GM21515 (cell line): Measurements from ENCODE around the gene ZYG11B.
"Not testable (repeated sequence)": the region's sequence is repeated elsewhere in the genome, so short reads cannot be mapped to it uniquely, and the experiment has no call there.

ENCODE experiments used
- ATAC-seq: cut with Tn5 transposase; IDR thresholded peaks from one replicate; pipeline ENCODE4 v1.9.1; 2021; ENCODE audit not compliant: unreplicated experiment

Gene ZYG11B

GRCh38 chr1:52706941-52707926, 19.0 kb upstream of the ZYG11B start:
- ATAC-seq = no peak

- ATAC-seq = no peak
These were observed 18.2 kb upstream of the ZYG11B start for GRCh38 chr1:52707927-52708655.

GRCh38 chr1:52709016-52709415, 17.2 kb upstream of the ZYG11B start:
- ATAC-seq = no peak

- no peak for ATAC-seq
These were observed 12.7 kb upstream of the ZYG11B start for GRCh38 chr1:52713590-52713989.

- ATAC-seq = not testable (repeated sequence)
These were observed 11.0 kb upstream of the ZYG11B start for GRCh38 chr1:52715296-52715695.

GRCh38 chr1:52723260-52723659, 3.0 kb upstream of the ZYG11B start:
- no peak for ATAC-seq

- no peak for ATAC-seq
These were observed 369 bp upstream of the ZYG11B start for GRCh38 chr1:52725903-52726264.

GRCh38 chr1:52727114-52727586, 897 bp downstream of the ZYG11B start:
- ATAC-seq = no peak

- ATAC-seq = no peak
These were observed 1.9 kb downstream of the ZYG11B start for GRCh38 chr1:52727956-52728656.

GRCh38 chr1:52733368-52733767, 7.1 kb downstream of the ZYG11B start:
- ATAC-seq = no peak

- not testable (repeated sequence) for ATAC-seq
These were observed 9.1 kb downstream of the ZYG11B start for GRCh38 chr1:52735371-52735770.

GRCh38 chr1:52738148-52738547, 11.9 kb downstream of the ZYG11B start:
- ATAC-seq = no peak

- no peak for ATAC-seq
These were observed 12.6 kb downstream of the ZYG11B start for GRCh38 chr1:52738893-52739292.

GRCh38 chr1:52739699-52740467, 13.6 kb downstream of the ZYG11B start:
- no peak for ATAC-seq

GRCh38 chr1:52741259-52741658, 15.0 kb downstream of the ZYG11B start:
- ATAC-seq = no peak

- no peak for ATAC-seq
These were observed 19.9 kb downstream of the ZYG11B start for GRCh38 chr1:52746189-52746588.

GRCh38 chr1:52747450-52747849, 21.2 kb downstream of the ZYG11B start:
- ATAC-seq = no peak

GRCh38 chr1:52748119-52748518, 21.9 kb downstream of the ZYG11B start:
- no peak for ATAC-seq

- not testable (repeated sequence) for ATAC-seq
These were observed 23.2 kb downstream of the ZYG11B start for GRCh38 chr1:52749496-52749895.

GRCh38 chr1:52750139-52750538, 23.9 kb downstream of the ZYG11B start:
- not testable (repeated sequence) for ATAC-seq
